KOPT-K1 (cell line): ENCODE measurements around the gene ITM2C.
A peak's percentile ranks its signal among the peaks of the same experiment; 100 is the strongest.

Experiments
- H3K27ac ChIP-seq: fragments of 200-600 bp; sonication (generic); 2 replicates; pipeline ENCODE4 v1.5.1; 2016; ENCODE audit warnings: antibody characterized with exemption, mild to moderate bottlenecking, low read depth, low read length; ENCODE audit not compliant: poor library complexity, severe bottlenecking
- H3K36me3 ChIP-seq: fragments of 200-600 bp; sonication (generic); 2 replicates; pipeline ENCODE4 v1.5.1; 2017; ENCODE audit warnings: antibody characterized with exemption, mild to moderate bottlenecking, low read length, moderate library complexity; ENCODE audit not compliant: insufficient read depth
- H3K9me3 ChIP-seq: fragments of 200-600 bp; sonication (generic); 2 replicates; pipeline ENCODE4 v1.5.1; 2017; ENCODE audit warnings: antibody characterized with exemption, low read length, mild to moderate bottlenecking; ENCODE audit not compliant: insufficient read depth, poor library complexity, severe bottlenecking

ITM2C gene

DNA sequence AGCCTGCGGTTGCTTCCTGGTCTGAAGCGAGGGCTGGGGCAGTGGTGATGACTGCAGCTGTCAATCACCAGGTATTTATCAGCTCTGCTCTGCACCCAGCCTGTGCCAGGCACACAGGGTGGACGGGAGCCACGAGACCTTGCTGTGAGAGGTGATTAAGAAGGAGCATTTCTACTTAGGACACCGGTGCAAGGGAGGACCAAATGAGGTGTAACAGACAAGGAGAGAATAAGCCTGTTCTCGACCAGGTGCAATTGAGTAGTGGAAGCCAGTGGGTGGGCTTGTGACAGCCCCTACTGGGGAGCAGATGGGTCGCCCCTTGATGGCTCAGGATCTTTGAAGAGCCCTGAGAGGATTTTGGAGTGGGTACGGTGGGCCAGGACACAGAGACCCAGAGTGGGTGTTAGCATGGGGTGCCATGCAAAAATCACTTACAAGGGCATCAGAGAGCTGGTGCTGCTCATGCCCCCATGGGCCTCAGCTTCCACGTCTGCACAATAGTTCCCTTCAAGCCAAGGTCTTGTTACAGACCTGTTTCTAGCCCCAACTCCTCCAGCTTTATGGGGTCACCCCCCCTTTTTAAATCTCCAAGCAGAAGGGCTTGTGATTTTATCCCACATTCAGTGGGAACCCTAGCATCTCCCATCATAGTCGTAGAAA lies 35.7 kb downstream of the ITM2C start:
- Histone ChIP-seq H3K36me3 (no peaks in the 10 kb centered on the region), H3K27ac (no peak overlapping the region), H3K9me3 (no peaks in the 10 kb centered on the region)

GRCh38 chr2:230901006-230901405 lies 36.3 kb downstream of the ITM2C start:
- H3K27ac ChIP-seq, result no peak overlapping the region
- no peaks in the 10 kb centered on the region for H3K9me3 ChIP-seq

GRCh38 chr2:230902180-230902899 lies 37.6 kb downstream of the ITM2C start:
- no peaks in the 10 kb centered on the region for H3K9me3 ChIP-seq
- H3K27ac ChIP-seq, result no peak overlapping the region
- no peaks in the 10 kb centered on the region for H3K36me3 ChIP-seq

More at GRCh38 chr2:230901006-230901405, 36.3 kb downstream of the ITM2C start:
- no peaks in the 10 kb centered on the region for H3K36me3 ChIP-seq

GRCh38 chr2:230903231-230904150 lies 38.7 kb downstream of the ITM2C start:
- Histone ChIP-seq H3K27ac (no peak overlapping the region), H3K36me3 (no peaks in the 10 kb centered on the region), H3K9me3 (no peaks in the 10 kb centered on the region)

GRCh38 chr2:230904856-230905447 lies 40.2 kb downstream of the ITM2C start:
- Histone ChIP-seq H3K27ac (peak overlapping the region; percentile 37), H3K9me3 (no peaks in the 10 kb centered on the region)

GRCh38 chr2:230905448-230906421 lies 41.0 kb downstream of the ITM2C start:
- H3K27ac ChIP-seq, result peak overlapping the region; percentile 37
- H3K36me3 ChIP-seq, result no peaks in the 10 kb centered on the region
- no peaks in the 10 kb centered on the region for H3K9me3 ChIP-seq

More at GRCh38 chr2:230904856-230905447, 40.2 kb downstream of the ITM2C start:
- H3K36me3 ChIP-seq, result no peaks in the 10 kb centered on the region

- H3K36me3 ChIP-seq, result no peaks in the 10 kb centered on the region
- H3K9me3 ChIP-seq, result no peaks in the 10 kb centered on the region
- H3K27ac ChIP-seq, result no peak overlapping the region
Observed at GRCh38 chr2:230906471-230907230, 41.9 kb downstream of the ITM2C start.

DNA sequence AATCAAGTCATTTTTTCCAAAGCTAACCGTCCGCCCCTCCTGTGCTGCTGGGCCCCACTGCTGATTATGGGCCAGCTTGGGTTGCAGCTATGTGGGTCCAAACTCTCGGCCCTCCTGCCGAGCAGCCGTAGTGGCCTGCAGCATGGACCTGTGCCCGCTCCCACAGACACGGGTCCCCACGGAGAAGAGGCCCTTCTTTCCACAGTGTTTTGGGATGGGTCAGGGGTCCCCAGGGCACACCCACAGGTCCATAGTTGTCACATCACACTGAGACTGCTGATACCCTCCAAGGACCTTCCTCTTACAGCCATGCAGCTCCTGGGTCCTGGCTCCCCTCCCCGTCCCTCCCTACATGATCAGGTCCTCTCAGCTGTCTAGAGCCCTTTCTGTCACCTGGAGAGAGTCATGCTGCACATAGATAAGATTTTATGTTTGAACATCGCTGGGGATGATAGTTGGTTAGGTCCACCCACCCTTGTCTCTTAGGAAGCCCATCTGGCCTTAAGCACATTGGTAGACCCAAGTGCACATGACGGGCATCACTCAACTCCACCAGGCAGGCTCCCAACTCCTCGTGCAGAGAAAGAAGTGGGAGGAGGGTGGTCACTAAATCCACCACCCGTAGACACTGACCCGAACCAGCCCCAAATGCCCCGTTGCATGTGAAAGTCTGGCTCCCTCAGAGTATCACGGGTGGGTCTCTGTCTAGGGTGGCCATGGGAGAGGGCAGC lies 42.8 kb downstream of the ITM2C start:
- H3K36me3 ChIP-seq, result no peaks in the 10 kb centered on the region
- no peak overlapping the region for H3K27ac ChIP-seq
- no peaks in the 10 kb centered on the region for H3K9me3 ChIP-seq

GRCh38 chr2:230908092-230908594 lies 43.4 kb downstream of the ITM2C start:
- Histone ChIP-seq H3K27ac (no peak overlapping the region), H3K36me3 (no peaks in the 10 kb centered on the region), H3K9me3 (no peaks in the 10 kb centered on the region)

DNA sequence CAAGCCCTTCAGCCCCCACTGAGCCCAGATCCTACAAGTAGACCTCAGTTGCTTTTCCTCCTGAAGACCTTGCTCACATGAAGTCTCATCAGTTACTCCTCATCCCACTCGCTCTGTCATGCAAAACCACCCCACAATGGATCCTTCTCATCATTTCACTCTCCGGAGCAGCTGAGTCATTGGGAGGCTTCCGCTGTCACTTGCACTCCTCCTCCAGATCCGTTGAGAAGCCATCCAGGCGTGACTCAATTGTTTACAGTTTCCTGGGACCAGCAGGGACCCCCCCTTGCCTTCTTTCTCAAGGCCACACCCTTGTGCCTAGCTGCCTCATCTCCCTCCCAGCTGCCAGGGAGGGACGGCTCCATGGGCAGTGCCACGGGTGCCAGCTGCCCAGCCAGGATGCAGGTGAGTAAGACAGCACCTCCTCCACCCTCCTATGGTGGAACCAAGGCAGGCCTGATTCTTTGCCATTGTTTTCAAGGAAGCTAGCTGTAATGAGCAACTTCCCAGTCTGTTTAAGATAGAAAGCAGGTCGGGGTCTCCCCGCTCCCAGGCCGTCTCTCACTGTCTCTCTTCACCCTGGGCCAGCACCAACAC lies 44.0 kb downstream of the ITM2C start:
- H3K9me3 ChIP-seq, result no peaks in the 10 kb centered on the region
- no peaks in the 10 kb centered on the region for H3K36me3 ChIP-seq
- H3K27ac ChIP-seq, result no peak overlapping the region

DNA sequence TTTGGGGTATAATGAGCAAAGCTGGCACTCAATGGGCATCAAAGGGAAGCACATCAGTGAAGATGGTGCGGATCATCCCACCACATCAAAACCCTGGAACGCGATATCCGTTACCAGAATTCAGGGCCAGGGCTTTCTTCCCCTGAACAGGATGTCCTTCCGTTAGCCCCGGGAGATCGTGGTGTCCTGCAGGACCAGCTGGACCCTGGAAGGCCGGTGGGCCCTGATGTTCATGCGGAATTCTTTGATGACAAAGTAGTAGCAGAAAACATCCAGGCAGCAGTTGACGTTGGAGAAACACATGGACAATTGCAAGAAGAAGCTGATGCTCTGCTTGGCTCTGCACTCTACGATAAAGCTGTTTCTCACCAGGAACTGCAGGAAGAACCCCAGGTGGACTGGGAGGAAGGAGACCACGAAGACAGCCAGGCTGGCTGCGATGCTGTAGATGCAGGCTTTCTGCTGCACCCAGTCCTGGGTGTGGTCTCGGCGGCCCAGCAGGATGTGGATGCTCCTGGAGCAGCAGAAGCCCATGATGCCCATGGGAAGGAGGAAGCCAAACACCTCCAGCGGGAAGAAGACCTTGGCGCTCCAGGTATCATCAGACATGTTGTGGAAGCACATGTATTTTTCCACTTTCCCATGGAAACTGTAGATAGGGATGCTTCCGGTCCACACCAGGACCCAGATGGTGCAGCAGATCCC lies 45.3 kb downstream of the ITM2C start:
- Histone ChIP-seq H3K27ac (no peak overlapping the region), H3K9me3 (no peaks in the 10 kb centered on the region), H3K36me3 (no peaks in the 10 kb centered on the region)

GRCh38 chr2:230910546-230911177 lies 45.9 kb downstream of the ITM2C start:
- H3K9me3 ChIP-seq, result no peaks in the 10 kb centered on the region
- no peaks in the 10 kb centered on the region for H3K36me3 ChIP-seq
- no peak overlapping the region for H3K27ac ChIP-seq
